ENCODE data around the gene DBF4B. TPM values are rescaled to one million over a fixed set of nuclear protein-coding genes. Genes with fewer than 3 reads are reported as not detected.

DBF4B gene
- total and polyA plus RNA-seq, 2 donors (not counting 1 experiment from before 2014, with no cell fraction given) = 2.2 to 3.3 TPM

DNA sequence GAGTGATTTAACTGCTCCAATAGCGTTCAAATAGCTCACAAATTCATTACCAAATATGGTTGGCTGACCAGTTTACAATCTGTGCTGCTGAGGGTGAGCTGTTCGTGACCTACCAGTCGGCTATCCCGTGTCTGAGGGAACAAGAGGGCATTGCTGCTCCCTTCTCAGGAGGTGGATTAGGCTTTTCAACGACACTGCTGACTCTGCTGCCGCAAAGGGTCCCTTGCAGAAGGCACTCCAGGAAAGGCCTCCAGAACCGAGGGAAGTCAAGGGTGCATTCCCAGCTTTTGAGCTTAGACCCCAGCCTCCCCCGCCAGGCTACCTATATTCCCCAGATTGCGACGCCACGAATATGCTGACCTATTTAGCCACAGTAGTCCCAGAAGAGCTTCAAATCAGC is 89.3 kb downstream of the DBF4B start:
- H4K20me1 ChIP-seq (ENCODE audit: control insufficient read depth, extremely low read depth, insufficient read depth, low read length) = no peaks in the 10 kb centered on the region
- DNase-seq (ENCODE audit: low read depth in 2 of 2) = peak; percentile 43 to 56
- H3K4me1 ChIP-seq (ENCODE audit: control insufficient read depth, extremely low read depth, insufficient read depth, low read length) = peaks cover 32% of the 10 kb centered on the region
- H3K79me2 ChIP-seq (ENCODE audit: control insufficient read depth, insufficient read depth, low read length) = peaks cover 31% of the 10 kb centered on the region
- H3K27me3 ChIP-seq (ENCODE audit: control insufficient read depth, insufficient read depth, low read length) = no peaks in the 10 kb centered on the region
- H3K9ac ChIP-seq (ENCODE audit: insufficient read depth, low read length) = no peak overlapping the region
- H3K9me3 ChIP-seq (ENCODE audit: control insufficient read depth, insufficient read depth, low read depth, low read length) = no peaks in the 10 kb centered on the region
- H3K36me3 ChIP-seq (ENCODE audit: control insufficient read depth, insufficient read depth, low read length) = no peaks in the 10 kb centered on the region
- TF ChIP-seq, protein P1, sequence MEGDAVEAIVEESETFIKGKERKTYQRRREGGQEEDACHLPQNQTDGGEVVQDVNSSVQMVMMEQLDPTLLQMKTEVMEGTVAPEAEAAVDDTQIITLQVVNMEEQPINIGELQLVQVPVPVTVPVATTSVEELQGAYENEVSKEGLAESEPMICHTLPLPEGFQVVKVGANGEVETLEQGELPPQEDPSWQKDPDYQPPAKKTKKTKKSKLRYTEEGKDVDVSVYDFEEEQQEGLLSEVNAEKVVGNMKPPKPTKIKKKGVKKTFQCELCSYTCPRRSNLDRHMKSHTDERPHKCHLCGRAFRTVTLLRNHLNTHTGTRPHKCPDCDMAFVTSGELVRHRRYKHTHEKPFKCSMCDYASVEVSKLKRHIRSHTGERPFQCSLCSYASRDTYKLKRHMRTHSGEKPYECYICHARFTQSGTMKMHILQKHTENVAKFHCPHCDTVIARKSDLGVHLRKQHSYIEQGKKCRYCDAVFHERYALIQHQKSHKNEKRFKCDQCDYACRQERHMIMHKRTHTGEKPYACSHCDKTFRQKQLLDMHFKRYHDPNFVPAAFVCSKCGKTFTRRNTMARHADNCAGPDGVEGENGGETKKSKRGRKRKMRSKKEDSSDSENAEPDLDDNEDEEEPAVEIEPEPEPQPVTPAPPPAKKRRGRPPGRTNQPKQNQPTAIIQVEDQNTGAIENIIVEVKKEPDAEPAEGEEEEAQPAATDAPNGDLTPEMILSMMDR (conservative IDR thresholded peaks at IDR 0.05 in 1 of 2, IDR thresholded peaks at IDR 0.05 in 1 of 2; ENCODE audit: low read depth in 1 of 2, low read length in 2 of 2) = no peak
- no peak for TF ChIP-seq EZH2 (IDR thresholded peaks at IDR 0.05; ENCODE audit: low read length, missing control alignments)
- peak overlapping the region; percentile 30 for H3K4me2 ChIP-seq (ENCODE audit: extremely low read depth, insufficient read depth, low read length)
- H2AFZ ChIP-seq (ENCODE audit: low read length) = no peak overlapping the region
- H3K4me3 ChIP-seq (replicated peaks in 1 of 4; ENCODE audit: control extremely low read depth in 1 of 4, insufficient read depth in 1 of 4, low read depth in 3 of 4, low read length in 4 of 4) = no peak overlapping the region
- peak overlapping the region; percentile 49 for H3K27ac ChIP-seq (ENCODE audit: insufficient read depth, low read length)

DNA sequence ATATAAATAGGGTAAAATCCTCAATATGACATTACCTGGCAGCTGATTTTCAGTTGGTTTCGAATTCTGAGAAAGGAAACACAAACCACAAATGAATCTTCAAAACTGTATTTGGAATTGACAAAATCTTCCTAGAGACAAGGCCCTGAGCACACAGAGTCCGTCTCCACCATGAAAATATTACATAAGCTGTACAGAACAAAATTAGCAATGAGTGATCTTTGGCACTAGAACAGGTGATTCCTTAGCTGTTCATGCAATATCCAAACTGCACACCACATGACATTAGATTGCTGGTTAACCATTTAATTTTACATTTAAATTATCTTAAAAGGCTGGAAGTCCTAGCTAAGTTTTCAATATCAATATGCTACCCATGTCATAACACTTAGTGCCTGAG is 89.9 kb downstream of the DBF4B start:
- Histone ChIP-seq H3K4me2 (ENCODE audit: extremely low read depth, insufficient read depth, low read length) (no peak overlapping the region), H2AFZ (ENCODE audit: low read length) (no peak overlapping the region), H3K4me1 (ENCODE audit: control insufficient read depth, extremely low read depth, insufficient read depth, low read length) (peaks cover 30% of the 10 kb centered on the region), H3K4me3 (replicated peaks in 1 of 4; ENCODE audit: control extremely low read depth in 1 of 4, insufficient read depth in 1 of 4, low read depth in 3 of 4, low read length in 4 of 4) (no peak overlapping the region), H3K27ac (ENCODE audit: insufficient read depth, low read length) (peak overlapping the region; percentile 49), H3K79me2 (ENCODE audit: control insufficient read depth, insufficient read depth, low read length) (peaks cover 36% of the 10 kb centered on the region), H3K9me3 (ENCODE audit: control insufficient read depth, insufficient read depth, low read depth, low read length) (no peaks in the 10 kb centered on the region), H3K27me3 (ENCODE audit: control insufficient read depth, insufficient read depth, low read length) (no peaks in the 10 kb centered on the region), H3K36me3 (ENCODE audit: control insufficient read depth, insufficient read depth, low read length) (no peaks in the 10 kb centered on the region), H4K20me1 (ENCODE audit: control insufficient read depth, extremely low read depth, insufficient read depth, low read length) (no peaks in the 10 kb centered on the region), H3K9ac (ENCODE audit: insufficient read depth, low read length) (no peak overlapping the region)
- DNase-seq (ENCODE audit: low read depth in 2 of 2) = no peak
- TF ChIP-seq, protein P1 (conservative IDR thresholded peaks at IDR 0.05 in 1 of 2, IDR thresholded peaks at IDR 0.05 in 1 of 2; ENCODE audit: low read depth in 1 of 2, low read length in 2 of 2) = no peak
- no peak for TF ChIP-seq EZH2 (IDR thresholded peaks at IDR 0.05; ENCODE audit: low read length, missing control alignments)

Other genes starting within 250 kb of the DBF4B start
- 13.4 and 19.3 TPM in 2 replicates for gene GPATCH8, start 205.3 kb upstream of the DBF4B start, total RNA-seq
- 13.7 and 14.0 TPM in 2 replicates for gene GPATCH8, start 205.3 kb upstream of the DBF4B start, polyA plus RNA-seq
- gene FZD2, start 151.2 kb upstream of the DBF4B start, total RNA-seq = 14.6 and 20.3 TPM in 2 replicates
- 14.0 and 23.2 TPM in 2 replicates for gene FZD2, start 151.2 kb upstream of the DBF4B start, polyA plus RNA-seq
- under 0.01 TPM in 1 of 2 replicates, not detected in the other for gene MEIOC, start 52.2 kb upstream of the DBF4B start, total RNA-seq
- 0.07 and 0.08 TPM in 2 replicates for gene MEIOC, start 52.2 kb upstream of the DBF4B start, polyA plus RNA-seq
- gene CCDC43, start 18.9 kb upstream of the DBF4B start, total RNA-seq = 34.7 and 35.2 TPM in 2 replicates
- 23.9 and 27.9 TPM in 2 replicates for gene CCDC43, start 18.9 kb upstream of the DBF4B start, polyA plus RNA-seq
- gene ADAM11, start 50.3 kb downstream of the DBF4B start, total RNA-seq = 0.51 and 0.66 TPM in 2 replicates
- 0.18 and 0.52 TPM in 2 replicates for gene ADAM11, start 50.3 kb downstream of the DBF4B start, polyA plus RNA-seq
- 19.3 and 33.9 TPM in 2 replicates for gene GJC1, start 121.6 kb downstream of the DBF4B start, total RNA-seq
- 33.6 and 97.3 TPM in 2 replicates for gene GJC1, start 121.6 kb downstream of the DBF4B start, polyA plus RNA-seq
- gene HIGD1B, start 139.2 kb downstream of the DBF4B start, total RNA-seq = not detected in 2 replicates
- 0.34 TPM in 1 of 2 replicates, not detected in the other for gene HIGD1B, start 139.2 kb downstream of the DBF4B start, polyA plus RNA-seq
- gene EFTUD2, start 190.8 kb downstream of the DBF4B start, total RNA-seq = 74.0 and 88.0 TPM in 2 replicates
- gene EFTUD2, start 190.8 kb downstream of the DBF4B start, polyA plus RNA-seq = 154 and 201 TPM in 2 replicates
- gene GFAP, start 206.8 kb downstream of the DBF4B start, total RNA-seq = 0.26 and 1.3 TPM in 2 replicates
- 0.31 and 0.32 TPM in 2 replicates for gene GFAP, start 206.8 kb downstream of the DBF4B start, polyA plus RNA-seq
- gene KIF18B, start 239.1 kb downstream of the DBF4B start, total RNA-seq = under 0.01 and 0.99 TPM in 2 replicates
- 2.5 and 13.5 TPM in 2 replicates for gene KIF18B, start 239.1 kb downstream of the DBF4B start, polyA plus RNA-seq

Measured in fibroblast of lung (primary cell).